Stimulated activated CD8-positive, alpha-beta memory T cell treated with anti-CD3 and anti-CD28 coated beads, Interleukin-15, amount 100 ng/mL, for 1 hour (primary cell): Measurements from ENCODE around the gene PUS3.
A peak's percentile ranks its signal among the peaks of the same experiment; 100 is the strongest.

Experiments
- DNase-seq: peaks from one replicate; pipeline ENCODE4 v3.0.0-alpha.2; 2020; ENCODE audit warnings: low read depth

PUS3 gene

DNA sequence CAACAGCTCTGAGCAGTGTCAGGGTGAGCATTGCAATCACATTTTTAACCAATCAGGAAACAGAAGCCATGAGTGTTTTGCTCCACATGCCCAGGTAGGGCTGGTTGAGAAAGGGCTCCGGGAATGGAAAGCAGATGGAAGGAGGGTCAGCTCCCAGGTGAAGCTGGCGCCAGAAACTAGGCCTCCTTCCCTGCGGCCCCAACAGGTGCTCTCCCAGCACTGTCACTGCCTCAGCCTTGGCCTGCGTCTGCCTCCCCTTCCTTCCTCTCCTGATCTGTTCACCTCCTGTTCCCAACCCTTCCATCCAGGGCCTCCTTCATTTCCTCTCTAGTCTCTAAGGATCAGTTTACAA is 38.2 kb upstream of the PUS3 start:
- no peak for DNase-seq

DNA sequence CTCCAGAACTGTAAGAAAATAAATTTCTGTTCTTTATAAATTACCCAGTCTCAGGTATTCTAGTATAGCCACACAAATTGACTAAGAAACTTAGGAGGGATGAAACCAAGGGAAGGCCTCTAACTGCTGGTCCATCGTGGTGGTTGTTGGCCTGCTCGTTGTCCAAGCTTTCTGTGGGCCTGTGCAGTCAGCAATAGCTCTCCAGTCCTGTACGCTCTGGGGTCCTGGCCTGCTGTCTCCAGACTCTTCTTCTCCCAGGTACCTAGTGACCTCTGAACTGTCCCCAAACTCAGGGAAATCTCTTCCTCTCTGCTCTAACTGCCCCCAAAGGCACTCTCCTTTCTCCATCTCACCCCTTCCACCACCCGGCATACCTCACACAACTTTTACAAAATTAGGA is 37.1 kb upstream of the PUS3 start:
- no peak for DNase-seq

DNA sequence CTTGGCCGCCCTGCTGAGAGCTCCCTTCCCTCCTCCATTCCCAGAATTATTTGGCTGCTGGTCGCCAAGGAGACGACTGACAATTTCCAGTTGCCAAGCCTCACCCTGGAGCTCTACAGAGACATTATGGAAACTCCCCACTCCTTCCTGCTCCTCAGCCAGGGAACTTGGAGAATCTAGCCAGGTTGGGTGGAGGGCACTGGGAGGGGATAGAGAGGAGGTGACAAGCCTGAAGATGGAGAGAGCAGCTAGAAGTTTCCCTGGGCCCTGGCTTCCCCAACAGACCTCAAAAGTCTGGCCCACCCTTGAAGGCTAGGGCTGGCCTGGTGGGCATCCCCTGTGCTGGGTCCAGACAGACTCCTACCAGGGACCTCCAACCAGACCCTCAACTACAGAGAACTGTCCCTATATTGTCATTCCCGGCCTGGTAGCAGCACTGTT is 36.1 kb upstream of the PUS3 start:
- no peak for DNase-seq

DNA sequence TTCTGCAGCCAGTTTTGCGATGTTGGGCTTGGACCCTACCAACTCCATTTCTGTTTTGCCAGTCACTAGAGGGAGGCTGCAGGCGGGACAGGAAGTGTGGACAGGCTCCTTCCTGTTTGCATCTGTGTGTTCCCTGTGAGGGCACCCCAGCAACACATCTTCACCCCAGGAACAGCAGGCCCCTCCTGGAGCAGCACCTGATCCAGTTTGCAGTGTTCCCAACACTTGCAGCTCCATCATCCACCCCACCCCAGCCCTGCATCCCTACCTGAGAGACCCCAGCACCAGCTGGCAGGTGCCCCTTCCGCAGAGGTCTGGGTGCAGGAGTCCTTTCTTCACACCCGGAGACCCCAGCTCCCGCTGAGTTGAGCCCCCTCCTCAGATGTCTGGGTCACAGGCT is 35.4 kb upstream of the PUS3 start:
- no peak for DNase-seq

DNA sequence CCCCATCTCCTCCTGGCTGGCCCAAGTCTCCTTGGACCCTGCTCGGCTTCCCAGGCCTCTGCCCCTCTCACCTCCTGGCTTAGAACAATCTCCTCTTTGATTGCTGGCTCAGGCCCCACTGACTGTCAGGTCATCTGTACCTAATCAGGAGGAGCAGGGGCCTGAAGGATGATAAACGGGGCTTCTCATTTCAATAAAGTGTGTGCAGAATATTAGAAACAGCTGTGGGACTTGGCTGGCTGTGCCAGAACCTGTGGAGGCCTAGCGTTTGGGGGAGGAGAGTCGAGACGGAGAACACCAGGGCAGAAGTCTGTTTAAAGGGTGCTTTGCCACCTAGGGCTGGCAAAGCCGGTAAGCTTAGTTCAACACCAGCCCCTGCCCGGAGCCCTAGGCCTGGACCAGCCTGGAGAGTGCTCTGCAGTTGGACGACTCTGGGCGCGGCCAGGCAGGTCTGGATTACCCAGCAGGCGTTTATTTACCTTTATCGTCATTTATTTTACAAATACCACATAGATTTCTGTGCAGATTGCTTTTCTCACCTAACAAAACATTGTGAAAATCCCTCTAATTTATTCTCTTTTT is 32.7 kb upstream of the PUS3 start:
- DNase-seq, result no peak

DNA sequence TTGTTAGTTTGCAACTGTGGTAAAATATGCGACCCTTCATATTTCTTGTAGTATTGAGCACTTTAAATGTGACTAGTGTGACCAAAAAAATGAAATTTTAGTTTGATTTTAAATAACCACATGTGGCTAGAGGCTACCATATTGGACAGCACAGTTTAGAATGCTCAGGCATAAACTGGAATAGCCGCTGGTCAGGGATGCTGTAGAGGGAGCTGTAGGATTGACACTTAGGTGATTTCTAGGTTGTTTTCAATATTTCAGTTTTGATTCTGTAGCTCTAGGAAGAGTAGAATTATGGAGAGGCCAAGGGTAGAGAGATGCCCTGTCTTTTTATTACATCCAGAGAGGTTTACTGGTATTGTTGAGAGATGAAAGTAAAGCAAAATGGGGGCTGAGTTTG is 32.0 kb upstream of the PUS3 start:
- no peak for DNase-seq

DNA sequence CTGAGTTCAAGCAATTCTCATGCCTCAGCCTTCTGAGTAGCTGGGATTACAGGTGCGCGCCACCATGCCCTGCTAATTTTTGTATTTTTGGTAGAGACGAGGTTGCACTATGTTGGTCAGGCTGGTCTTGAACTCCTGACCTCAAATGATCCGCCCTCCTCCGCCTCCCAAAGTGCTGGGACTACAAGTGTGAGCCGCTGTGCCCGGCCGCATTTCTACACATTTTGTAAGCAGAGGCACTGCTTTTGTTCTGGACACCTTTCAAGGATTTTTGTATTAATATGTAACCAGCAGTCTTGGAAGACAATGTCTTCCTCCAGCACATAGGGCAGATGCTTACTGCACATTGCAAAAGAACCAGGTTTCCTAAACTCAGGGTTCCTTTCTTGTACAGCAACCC is 31.5 kb upstream of the PUS3 start:
- no peak for DNase-seq

DNA sequence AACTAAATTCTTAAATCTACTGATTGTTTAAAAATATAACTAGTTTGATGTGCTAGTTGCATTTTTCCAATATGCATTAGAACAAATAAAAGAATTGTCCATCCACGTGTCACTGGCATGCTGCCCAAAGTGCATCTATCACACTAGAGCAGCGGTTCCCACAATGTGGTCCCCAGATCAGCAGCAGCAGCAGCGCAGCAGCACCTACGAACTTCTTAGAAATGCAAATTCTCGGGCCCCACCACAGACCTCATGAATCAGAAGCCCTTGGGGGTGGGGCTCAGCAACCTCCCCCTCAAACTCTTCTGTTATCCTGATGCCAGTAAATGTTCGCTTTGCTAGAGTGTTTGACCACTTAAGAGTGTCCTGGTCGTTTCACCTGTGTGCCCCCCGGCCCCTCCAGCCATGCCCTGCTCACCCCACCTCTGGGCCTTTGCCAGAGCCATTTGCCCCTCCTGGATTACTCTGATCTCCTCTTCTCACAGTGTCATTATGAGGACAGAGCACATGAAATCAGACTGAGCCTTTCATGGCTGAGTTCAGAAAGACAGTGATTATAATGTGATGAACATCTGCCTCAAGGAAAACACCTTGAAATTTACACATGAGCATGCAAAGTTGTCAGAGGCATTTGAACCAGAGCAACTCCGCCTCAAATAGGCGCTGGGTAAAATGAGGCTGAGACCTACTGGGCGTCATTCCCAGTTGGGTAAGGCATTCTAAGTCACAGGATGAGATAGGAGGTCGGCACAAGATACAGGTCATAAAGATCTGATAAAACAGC is 30.2 kb upstream of the PUS3 start:
- no peak for DNase-seq

DNA sequence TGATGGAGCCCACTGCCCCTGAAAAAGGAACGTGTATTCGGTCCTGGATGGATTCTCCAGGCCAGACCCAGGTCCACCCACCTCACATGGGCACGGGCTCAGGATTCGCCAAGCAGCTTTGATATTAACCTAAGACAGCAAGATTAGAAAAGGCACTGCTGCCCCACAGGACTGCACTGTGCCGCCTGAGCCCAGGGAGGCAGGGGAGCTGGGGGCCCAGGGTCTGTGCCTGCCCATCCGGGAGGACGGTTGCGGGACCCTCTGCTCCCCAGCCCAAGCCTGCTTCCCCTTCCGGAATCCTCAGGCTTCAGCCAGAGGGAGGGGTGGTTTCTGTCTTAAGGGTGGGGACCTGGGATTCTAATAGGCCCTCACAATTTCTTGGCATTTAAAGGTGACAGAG is 29.3 kb upstream of the PUS3 start:
- no peak for DNase-seq

DNA sequence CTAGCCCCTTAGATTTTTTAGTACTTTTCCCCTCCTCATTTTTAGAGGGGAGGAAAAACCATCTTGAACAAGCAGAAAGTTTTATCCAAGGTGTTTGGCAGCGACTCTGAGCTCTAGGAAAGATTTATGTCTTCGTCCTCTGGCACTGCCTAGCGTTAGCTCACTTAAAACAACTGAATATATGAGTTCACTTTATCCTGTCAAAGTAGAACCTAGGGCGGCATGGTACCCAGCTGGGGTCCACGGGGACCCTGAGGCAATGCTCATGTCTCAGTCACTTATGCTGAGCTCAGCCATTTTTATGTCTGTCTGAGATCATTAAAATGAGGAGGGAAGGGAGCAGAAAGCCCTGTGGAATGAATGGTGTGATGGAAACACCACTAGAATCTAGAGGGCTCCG is 28.7 kb upstream of the PUS3 start:
- no peak for DNase-seq

DNA sequence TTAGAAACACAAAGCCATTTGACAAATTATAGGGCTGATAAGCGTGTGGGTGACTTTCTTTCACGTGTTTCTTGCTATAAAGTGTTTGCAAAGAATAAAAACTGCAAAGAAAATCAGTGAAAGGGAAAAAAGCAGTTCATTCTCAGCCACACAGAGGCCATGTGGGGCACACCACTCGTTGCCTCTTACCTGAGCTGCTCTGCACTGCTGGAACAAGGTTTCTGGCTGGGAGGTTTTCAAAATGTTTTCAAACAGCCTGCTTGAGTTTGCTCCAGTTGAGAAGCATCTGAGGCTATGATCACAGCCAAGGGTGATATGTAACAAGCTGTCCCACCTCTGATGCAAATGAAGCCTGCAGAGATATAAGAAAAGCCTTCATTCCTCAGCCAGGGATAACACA is 28.1 kb upstream of the PUS3 start:
- no peak for DNase-seq

DNA sequence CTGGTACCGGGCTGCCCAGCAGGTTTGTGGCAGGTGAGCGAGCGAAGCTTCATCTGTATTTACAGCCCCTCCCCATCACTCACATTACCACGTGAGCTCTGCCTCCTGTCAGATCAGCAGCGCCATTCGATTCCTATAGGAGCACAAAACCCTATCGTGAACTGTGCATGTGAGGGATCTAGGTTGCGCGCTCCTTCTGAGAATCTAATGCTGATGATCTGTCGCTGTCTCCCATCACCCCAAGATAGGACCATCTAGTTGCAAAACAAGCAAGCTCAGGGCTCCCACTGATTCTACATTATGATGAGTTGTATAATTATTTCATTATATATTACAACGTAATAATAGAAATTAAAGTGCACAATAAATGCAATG is 27.1 kb upstream of the PUS3 start:
- DNase-seq, result no peak

DNA sequence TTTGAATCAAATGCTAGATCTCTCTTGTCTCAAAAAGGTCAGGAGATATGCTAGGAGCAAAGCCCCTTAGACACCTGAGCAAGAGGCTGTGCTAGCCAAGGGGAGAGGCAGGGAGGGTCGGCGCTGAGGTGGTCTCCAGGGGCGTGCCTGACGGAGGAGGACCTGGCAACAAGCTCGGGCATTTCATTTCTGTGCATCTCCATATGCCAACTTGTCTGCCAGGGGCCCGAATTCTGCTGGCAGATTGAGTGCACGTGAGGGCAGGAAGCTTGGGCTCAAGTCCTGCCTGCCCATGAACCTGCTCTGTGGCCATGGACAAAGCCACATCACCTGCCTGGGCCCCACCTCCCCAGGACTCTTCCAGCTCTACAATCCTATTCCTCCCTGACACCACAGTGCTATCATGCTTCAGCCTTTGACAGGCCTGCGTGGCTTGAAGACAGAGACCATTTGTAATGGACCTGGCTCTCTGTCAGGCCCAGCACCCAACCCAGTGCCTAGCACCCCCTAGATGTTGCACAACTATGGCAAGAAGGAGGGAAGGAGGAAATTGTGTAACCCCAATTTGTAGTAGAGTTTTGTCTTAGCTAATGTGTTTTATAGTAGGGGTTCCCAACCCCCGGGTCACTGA is 26.6 kb upstream of the PUS3 start:
- DNase-seq, result no peak

DNA sequence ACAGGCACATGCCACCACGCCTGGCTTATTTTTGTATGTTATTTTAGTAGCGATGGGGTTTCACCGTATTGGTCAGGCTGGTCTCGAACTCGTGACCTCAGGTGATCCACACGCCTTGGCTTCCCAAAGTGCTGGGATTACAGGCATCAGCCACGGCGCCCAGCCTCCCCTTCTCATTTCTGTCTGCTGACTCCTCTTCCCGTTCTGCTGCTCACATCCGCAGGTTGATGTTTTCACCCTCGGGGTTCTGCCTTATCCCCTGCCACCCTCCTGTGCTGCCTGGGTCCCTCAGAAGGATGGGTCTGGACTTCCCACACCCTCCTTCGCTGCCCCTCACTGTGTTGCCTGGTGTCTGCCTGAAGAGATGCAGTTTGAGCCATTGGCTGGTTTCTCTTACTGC is 23.7 kb upstream of the PUS3 start:
- no peak for DNase-seq

DNA sequence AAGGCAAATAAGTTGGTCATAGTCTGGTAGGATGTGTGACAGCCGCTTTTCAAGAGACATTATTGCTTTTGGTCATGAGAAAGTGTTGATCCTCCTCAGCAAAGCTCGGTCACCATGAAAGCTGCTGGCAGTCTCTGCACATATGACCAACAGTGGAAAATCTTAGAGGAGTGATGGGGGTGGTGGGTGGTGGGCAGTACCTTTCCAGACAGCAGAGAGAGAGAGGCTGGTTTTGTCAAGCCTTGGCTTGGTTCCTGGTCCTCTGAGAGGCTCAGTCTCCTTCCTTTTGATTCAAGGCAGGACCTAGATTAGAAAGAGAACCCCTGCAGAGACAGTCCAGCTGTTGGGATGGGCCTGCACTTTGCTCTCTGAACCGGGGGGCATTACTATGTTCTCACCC is 22.8 kb upstream of the PUS3 start:
- no peak for DNase-seq

DNA sequence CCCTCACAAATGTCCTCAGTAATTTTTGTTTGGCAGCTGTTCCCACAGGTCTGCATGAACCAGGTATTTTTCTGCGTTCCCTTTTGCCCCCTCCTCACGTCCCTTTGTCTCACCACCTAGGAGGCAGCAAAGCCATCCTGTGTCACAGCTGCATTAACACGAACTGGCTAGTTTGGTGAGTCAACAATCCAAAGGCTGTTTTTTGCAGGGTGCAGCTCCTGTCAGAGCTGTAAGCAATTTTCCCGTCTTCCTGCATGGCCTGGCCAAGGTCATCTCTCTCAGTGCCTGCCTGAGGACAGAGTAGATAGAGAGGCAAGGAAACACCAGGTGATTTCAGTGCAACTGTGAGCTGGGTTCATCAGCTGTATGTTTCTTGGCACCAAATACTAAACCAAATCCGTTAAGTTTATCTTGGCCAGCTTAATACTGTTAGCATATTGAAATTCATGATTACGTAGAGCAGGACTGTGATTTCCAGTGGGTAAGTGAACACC is 22.3 kb upstream of the PUS3 start:
- DNase-seq, result no peak

DNA sequence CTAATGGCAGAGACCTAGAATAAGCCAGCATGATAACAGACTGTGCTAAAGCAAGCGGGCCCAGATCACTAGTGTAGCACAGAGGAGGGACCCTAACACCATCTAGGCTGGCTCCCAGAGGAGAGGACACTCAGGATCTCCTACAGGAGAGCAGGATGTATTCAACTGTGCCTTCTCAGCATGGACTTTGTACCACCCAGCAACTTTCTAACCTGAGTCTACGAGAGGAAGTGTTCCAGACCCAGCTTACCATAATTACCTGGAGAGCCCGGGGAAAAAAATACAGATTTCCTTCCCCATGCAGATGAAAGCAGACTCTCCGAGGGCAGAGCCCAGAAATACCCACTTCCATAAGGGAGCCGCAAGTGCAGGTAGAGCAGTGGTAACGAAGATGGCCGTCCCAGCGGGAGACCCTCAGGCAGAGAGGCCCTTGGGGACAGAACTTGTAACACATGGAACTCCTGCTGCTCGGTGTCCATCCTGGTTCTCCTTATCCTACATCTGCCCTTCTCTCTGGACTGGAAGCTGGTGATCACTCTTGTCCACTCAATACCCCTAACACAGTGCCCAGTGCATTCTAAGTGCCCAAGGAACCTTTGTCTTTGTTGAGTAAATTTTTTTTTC is 21.5 kb upstream of the PUS3 start:
- no peak for DNase-seq

DNA sequence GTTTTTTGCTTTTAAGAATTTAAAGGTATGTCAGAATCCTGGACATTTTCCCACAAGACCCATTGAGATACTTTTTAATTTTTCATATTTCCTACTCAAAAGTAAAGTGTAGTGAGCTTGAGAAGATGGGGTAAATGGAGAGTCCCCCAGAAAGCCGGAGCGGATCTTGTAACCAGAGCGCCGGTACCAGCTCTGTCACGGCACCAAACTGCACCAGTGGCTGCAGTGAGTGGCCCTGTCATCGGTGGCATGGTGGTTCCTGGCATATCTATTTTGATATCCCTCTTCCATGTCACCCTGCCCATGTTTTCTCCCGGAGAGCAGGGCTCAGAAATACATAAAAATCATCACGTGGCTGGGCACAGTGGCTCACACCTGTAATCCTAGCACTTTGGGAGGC is 20.6 kb upstream of the PUS3 start:
- no peak for DNase-seq

DNA sequence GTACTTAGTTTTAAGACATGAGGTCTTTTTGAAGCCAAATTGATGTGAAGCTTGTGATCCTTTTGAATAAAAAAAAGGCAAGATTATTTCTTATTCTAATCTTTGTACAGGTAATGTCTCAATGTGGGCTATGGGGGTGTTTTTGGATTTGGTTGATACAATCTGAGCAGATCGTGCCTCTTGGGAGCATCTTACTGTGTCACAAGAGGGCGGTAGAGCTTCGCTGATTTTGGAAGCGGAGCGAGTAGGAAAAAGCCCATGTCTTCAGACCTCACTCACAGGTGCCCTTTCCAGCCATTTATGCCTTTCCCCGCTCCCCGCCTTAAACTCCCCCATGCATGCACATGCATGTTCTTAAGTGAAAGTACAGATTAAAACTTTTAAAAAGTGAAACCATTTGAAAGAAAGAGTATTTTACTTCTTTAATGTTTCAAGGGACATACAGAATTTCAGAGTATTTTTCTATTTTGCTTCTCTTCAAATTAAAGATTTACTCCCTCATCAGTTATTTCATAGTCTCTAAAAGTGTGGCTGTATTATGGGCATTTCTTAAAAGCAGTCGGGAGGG is 20.1 kb upstream of the PUS3 start:
- DNase-seq, result peak; percentile 37

DNA sequence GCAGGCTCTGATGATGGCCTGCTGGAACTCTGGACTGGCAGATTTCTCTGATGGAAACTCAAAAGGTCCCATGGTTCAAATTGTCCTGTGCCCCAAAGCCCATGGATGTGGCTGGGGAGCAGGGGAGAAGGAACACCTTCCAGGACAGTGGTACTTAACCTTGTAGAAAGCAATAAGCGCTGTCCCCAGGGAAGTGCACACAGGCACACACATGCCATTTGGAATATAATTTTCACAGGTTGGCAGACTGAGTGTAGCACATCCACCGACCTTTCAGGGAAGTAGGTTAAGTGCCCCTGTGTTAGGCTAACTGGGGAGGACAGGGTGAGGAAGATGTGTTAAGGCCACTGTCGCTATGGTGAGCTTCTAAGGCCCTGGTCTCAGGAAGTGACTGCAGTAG is 19.1 kb upstream of the PUS3 start:
- DNase-seq, result no peak

DNA sequence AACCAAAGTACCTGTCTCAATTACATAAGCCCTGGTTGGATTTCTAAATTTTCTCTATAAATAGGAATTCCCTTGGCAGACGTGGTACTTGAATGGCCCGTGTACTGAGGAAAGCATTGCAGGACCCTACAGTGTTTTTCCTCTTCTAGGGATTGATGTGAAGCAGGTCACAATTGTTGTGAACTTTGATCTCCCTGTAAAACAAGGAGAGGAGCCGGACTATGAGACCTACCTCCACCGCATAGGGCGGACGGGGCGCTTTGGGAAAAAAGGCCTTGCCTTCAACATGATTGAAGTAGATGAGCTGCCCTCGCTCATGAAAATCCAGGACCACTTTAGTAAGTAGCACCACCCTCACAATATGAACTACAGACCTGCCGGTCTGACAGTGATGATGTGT is 18.0 kb upstream of the PUS3 start:
- no peak for DNase-seq

DNA sequence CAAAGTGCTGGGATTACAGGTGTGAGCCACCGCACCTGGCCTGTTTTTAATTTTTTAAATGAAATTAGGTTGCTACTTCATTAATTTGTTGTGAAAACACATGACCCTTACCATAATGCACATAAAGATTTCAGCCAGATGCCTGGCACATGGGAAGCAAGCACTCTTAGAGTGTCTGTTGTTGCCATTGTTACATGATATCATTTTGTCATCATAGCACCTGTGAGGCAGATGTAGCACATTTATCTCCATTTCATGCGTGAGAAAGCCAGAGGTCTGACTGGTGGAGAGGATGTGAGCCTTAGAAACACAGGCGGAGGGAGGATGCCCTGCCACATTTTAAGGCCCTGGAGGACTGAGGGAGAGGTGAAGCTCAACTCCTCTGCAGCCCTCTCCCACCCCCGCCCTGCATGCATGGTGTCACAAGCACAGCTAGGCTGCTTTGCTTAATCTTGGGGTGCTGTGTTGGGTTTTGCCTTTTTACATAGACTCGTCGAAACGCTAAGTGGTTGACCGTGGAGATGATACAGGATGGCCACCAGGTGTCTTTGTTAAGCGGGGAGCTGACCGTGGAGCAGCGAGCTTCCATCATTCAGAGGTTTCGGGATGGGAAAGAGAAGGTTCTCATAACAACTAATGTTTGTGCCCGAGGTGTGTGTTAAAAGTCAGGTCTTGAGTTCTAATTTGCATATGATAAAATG is 15.3 kb upstream of the PUS3 start:
- DNase-seq, result no peak
